Calu3 (cell line): ENCODE results near the gene GAB3. TPM values are rescaled to one million over a fixed set of nuclear protein-coding genes. Genes with fewer than 3 reads are reported as not detected.

Experiments used
- BruUV-seq: library from RNA; stranded (reverse); fragments of 400-500 nt; replicated peaks from 2 replicates; lab custom pipeline; 2021; lab: Mats Ljungman, UMichigan
- CTCF ChIA-PET: fragments of 300-600 bp; sonication (Branson Sonifier 250); formaldehyde crosslinking; loops from one replicate; lab custom pipeline; 2022; ENCODE audit warnings: antibody characterized with exemption; lab: Charles Lee
- DNase-seq: peaks from one replicate; pipeline ENCODE4 v3.0.0; 2022
- H3K27ac Mint-ChIP-seq: one replicate; pipeline ENCODE4 v1.8.0; 2022; ENCODE audit warnings: mixed read lengths; ENCODE audit not compliant: unreplicated experiment
- H3K27me3 Mint-ChIP-seq: one replicate; pipeline ENCODE4 v1.8.0; 2022; ENCODE audit warnings: mixed read lengths; ENCODE audit not compliant: unreplicated experiment
- H3K36me3 Mint-ChIP-seq: one replicate; pipeline ENCODE4 v1.8.0; 2022; ENCODE audit warnings: mild to moderate bottlenecking, moderate library complexity, mixed read lengths; ENCODE audit not compliant: insufficient read depth, unreplicated experiment
- H3K4me1 Mint-ChIP-seq: one replicate; pipeline ENCODE4 v1.8.0; 2022; ENCODE audit warnings: mild to moderate bottlenecking, low read depth, mixed read lengths; ENCODE audit not compliant: unreplicated experiment
- H3K4me3 Mint-ChIP-seq: one replicate; pipeline ENCODE4 v1.8.0; 2022; ENCODE audit warnings: mild to moderate bottlenecking, low read depth, moderate library complexity, mixed read lengths; ENCODE audit not compliant: unreplicated experiment
- H3K9me3 Mint-ChIP-seq: one replicate; pipeline ENCODE4 v1.8.0; 2022; ENCODE audit warnings: low read depth, mixed read lengths; ENCODE audit not compliant: unreplicated experiment
- CTCF ChIP-seq: fragments of 200-600 bp; IDR thresholded peaks from one replicate; pipeline ENCODE4 v1.8.0; 2022; ENCODE audit warnings: antibody characterized with exemption; ENCODE audit not compliant: unreplicated experiment
- intact Hi-C: fragments of 100-400 bp; cut with micrococcal nuclease; formaldehyde crosslinking; loops from one replicate; pipeline ENCODE4 v1.10.0; 2022; ENCODE audit not compliant: unreplicated experiment
- total RNA-seq: library from RNA; stranded (reverse); gene quantifications from 2 replicates; pipeline ENCODE4 v1.2.3, GENCODE V29; 2022

The GAB3 gene
- total RNA-seq, 1 experiment from 2014 or later: not detected

GRCh38 chrX:154658187-154658586, 92.7 kb downstream of the GAB3 start:
- H3K9me3 Mint-ChIP-seq: peaks cover 5% of the 10 kb centered on the region
- BruUV-seq: no TSS peak
- H3K4me3 Mint-ChIP-seq: no peak overlapping the region
- intact Hi-C loops: no loop called here
- peaks cover 89% of the 10 kb centered on the region for H3K27me3 Mint-ChIP-seq
- peaks cover 7% of the 10 kb centered on the region for H3K4me1 Mint-ChIP-seq
- no peak overlapping the region for H3K27ac Mint-ChIP-seq
- CTCF ChIA-PET: no interaction called here
- H3K36me3 Mint-ChIP-seq: no peaks in the 10 kb centered on the region
- no peak for TF ChIP-seq CTCF
- DNase-seq: no peak

DNA sequence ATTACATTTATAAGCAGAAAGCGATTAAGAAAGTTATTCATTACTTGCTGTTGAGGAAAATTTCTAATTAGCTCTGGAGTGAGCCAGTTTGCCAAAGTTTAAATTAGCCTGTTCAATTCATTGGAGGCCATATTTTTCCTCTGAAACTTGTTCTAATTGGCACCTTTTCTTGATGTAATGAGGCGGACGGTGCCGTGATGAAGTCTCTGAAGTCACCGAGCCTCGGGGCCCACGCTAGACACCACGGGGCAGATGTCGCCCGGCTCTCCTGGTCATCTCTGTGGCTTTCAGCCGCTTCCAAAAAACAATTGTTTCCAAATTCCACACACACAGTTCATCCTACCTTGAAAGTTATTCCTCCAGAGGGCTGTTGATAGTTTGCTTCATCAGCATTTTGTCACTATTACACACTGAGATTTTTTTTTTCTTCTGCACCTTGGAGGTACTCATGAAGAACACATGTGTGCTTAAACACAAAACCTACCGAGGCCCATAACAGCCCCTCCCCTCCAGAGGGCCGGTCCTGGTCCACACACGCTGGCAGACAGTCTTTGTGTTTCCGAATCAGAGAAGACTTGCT, 93.6 kb downstream of the GAB3 start:
- BruUV-seq: no TSS peak
- peaks cover 5% of the 10 kb centered on the region for H3K9me3 Mint-ChIP-seq

DNA sequence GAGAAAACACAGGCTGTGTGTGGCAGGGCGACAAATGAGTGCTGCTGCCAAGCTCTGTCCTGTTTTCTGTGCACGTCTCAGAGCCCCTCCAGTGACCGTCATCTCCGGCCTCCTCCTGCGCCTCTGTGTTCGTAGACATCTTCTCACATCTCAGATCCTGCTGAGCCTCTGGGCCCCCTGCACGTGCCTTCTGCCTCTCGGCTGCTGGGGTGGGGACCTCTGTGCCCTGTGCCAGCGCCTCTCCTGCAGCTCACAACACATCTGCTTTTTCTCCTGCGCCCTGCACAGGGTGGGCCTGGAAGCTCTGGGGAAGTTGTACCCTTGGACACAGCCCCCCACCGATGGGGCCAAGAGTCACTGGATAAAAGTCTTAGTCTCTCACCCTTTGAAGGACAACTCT, 95.1 kb downstream of the GAB3 start:
- intact Hi-C loops: no loop called here
- no peak for DNase-seq
- no TSS peak for BruUV-seq
- TF ChIP-seq CTCF: no peak
- no peak overlapping the region for H3K27ac Mint-ChIP-seq
- peaks cover 5% of the 10 kb centered on the region for H3K9me3 Mint-ChIP-seq
- H3K4me1 Mint-ChIP-seq: peaks cover 7% of the 10 kb centered on the region
- no peak overlapping the region for H3K4me3 Mint-ChIP-seq
- CTCF ChIA-PET: no interaction called here
- H3K27me3 Mint-ChIP-seq: peaks cover 72% of the 10 kb centered on the region
- H3K36me3 Mint-ChIP-seq: no peaks in the 10 kb centered on the region

More for the DNA sequence above, 93.6 kb downstream of the GAB3 start:
- TF ChIP-seq CTCF: no peak
- H3K36me3 Mint-ChIP-seq: no peaks in the 10 kb centered on the region
- H3K4me1 Mint-ChIP-seq: peaks cover 7% of the 10 kb centered on the region
- no peak overlapping the region for H3K4me3 Mint-ChIP-seq
- CTCF ChIA-PET: no interaction called here
- H3K27me3 Mint-ChIP-seq: peaks cover 80% of the 10 kb centered on the region
- DNase-seq: no peak
- intact Hi-C loops: no loop called here
- H3K27ac Mint-ChIP-seq: no peak overlapping the region

DNA sequence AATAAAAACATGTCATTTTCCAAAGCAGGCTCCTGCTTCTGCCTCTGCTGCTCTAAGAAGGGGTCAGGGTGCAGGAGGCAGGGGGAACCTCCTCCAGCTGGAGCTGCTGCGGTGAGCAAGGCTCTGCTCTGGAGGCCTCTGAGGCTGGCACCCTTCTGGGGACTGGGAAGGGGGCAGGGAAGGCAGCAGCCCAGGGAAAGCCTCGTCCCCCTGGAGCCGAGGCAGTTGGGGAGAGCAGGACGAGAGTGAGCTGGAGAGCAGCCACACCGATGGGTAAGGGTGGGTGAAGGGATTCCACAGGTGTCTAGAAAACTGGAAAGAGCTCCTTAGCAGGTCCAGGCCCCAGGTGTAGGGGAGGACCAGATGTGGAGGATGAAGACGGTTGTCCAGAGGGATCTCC, 95.5 kb downstream of the GAB3 start:
- H3K4me1 Mint-ChIP-seq: peaks cover 7% of the 10 kb centered on the region
- CTCF ChIA-PET: no interaction called here

More for the DNA sequence above, 95.5 kb downstream of the GAB3 start:
- H3K9me3 Mint-ChIP-seq: peaks cover 5% of the 10 kb centered on the region
- intact Hi-C loops: no loop called here
- no peak overlapping the region for H3K27ac Mint-ChIP-seq
- BruUV-seq: no TSS peak
- no peak for TF ChIP-seq CTCF
- H3K4me3 Mint-ChIP-seq: no peak overlapping the region
- no peaks in the 10 kb centered on the region for H3K36me3 Mint-ChIP-seq
- DNase-seq: no peak
- H3K27me3 Mint-ChIP-seq: peaks cover 72% of the 10 kb centered on the region
